Fibroblast of villous mesenchyme (primary cell): ENCODE results near the gene PDIA2. TPM values are rescaled to one million over a fixed set of nuclear protein-coding genes. Genes with fewer than 3 reads are reported as not detected.

ENCODE experiments used
- DNase-seq: peaks from one replicate; pipeline ENCODE4 v3.0.0-alpha.2; 2010; ENCODE audit warnings: low read depth
- H3K4me3 ChIP-seq: 2 replicates; pipeline ENCODE4 v1.5.1; 2011; ENCODE audit warnings: low read depth, mild to moderate bottlenecking, low read length
- total RNA-seq: library from RNA; depleted of rRNA; stranded (reverse); fragments of >200 nt; gene quantifications from 2 replicates; pipeline ENCODE4 v1.2.3, GENCODE V29; 2012
- TF ChIP-seq, protein P1 (sequence below): IDR thresholded peaks from 2 replicates; pipeline ENCODE4 v1.5.1; 2012; ENCODE audit warnings: low read depth, mild to moderate bottlenecking, low read length; ENCODE audit not compliant: insufficient read depth

The PDIA2 gene, protein sequence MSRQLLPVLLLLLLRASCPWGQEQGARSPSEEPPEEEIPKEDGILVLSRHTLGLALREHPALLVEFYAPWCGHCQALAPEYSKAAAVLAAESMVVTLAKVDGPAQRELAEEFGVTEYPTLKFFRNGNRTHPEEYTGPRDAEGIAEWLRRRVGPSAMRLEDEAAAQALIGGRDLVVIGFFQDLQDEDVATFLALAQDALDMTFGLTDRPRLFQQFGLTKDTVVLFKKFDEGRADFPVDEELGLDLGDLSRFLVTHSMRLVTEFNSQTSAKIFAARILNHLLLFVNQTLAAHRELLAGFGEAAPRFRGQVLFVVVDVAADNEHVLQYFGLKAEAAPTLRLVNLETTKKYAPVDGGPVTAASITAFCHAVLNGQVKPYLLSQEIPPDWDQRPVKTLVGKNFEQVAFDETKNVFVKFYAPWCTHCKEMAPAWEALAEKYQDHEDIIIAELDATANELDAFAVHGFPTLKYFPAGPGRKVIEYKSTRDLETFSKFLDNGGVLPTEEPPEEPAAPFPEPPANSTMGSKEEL
- total RNA-seq, result under 0.01 and 0.43 TPM in 2 replicates

DNA sequence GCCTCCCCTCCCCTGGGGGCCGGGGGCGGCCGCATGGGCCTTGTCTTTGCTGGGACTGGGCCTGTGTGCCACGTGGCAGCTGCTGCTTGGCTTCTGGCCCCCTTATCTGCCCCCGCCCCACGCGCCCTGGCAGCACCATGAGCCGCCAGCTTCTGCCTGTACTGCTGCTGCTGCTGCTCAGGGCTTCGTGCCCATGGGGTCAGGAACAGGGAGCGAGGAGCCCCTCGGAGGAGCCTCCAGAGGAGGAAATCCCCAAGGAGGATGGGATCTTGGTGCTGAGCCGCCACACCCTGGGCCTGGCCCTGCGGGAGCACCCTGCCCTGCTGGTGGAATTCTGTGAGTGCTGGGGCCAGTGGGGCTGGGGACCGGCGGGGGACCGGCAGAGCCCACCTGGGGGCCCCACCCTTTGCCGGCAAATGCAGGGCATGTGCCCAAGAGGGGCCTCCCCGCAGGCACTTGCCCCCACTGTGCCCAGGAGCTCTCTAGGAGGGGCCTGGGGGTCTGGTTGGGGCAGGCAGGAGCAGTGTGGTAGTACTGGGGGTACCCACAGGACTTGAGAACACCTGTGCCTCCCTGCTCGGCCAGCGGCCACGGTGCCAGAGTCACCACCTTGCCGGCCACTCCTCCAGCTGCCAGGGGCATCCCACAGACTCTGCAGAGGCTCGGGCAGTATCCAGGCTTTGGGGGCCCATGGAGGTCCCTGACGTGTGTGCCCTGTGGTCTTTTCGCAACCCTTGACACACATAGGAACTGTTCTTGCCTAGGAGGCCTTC lies at the start of gene PDIA2:
Gene PDIA2 (plus strand): TSS at position 132 of the 773 bp plus-strand sequence. CDS start 6 bp downstream, at position 138.
- H3K4me3 ChIP-seq, result no peak within 1 kb of the TSS
- TF ChIP-seq, protein P1, sequence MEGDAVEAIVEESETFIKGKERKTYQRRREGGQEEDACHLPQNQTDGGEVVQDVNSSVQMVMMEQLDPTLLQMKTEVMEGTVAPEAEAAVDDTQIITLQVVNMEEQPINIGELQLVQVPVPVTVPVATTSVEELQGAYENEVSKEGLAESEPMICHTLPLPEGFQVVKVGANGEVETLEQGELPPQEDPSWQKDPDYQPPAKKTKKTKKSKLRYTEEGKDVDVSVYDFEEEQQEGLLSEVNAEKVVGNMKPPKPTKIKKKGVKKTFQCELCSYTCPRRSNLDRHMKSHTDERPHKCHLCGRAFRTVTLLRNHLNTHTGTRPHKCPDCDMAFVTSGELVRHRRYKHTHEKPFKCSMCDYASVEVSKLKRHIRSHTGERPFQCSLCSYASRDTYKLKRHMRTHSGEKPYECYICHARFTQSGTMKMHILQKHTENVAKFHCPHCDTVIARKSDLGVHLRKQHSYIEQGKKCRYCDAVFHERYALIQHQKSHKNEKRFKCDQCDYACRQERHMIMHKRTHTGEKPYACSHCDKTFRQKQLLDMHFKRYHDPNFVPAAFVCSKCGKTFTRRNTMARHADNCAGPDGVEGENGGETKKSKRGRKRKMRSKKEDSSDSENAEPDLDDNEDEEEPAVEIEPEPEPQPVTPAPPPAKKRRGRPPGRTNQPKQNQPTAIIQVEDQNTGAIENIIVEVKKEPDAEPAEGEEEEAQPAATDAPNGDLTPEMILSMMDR, result no peak
- DNase-seq, result no peak

DNA sequence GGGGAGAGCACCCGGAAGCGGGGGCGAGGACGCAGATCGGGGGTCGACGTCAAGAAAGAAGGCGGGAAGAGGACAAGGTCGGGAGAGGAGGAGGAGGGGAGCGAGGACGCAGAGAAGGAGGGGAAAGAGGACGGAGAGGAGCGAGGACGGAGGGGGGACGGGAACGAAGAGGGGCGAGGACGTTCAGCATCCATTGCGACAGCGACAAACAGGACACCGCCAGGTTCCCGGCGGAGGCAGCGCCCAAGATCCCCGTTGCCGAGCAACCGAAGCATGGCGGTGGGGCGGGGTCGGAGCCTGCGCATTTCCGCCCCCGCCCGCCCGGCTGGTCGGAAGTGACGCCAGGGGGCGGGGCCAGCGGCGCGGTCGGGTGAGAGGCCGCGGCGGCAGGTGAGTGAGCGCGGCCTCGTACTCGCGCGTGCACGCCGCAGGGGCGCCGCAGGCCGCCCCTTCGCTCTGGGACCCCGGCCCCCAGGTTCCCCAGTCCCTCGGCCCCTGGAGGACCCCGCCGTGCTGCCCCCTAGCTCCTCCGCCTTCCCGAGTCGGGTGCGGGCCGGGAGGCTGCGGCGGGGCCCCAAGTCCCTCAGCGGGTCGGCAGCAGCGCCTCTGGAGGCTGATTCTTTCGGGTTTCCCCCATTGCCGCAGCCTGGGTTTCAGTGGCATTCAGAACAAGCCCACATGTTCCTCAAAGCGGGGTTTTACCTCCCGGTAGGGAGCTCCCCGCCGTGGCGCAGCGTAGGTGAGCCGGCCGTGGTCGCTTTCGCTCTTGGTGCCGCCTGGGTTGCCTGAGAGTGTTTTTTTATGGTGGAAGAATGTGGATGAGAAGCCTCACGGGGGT lies 48.3 kb upstream of the PDIA2 start, which contains the start of gene FAM234A:
Gene FAM234A (plus strand): TSS at position 354 of the 838 bp plus-strand sequence. CDS start 19,593 bp downstream, outside the sequence.
- H3K4me3 ChIP-seq, result peak within 1 kb of the TSS; percentile 95
- TF ChIP-seq, protein P1, result peak; percentile 32
- DNase-seq, result peak; percentile 90

DNA sequence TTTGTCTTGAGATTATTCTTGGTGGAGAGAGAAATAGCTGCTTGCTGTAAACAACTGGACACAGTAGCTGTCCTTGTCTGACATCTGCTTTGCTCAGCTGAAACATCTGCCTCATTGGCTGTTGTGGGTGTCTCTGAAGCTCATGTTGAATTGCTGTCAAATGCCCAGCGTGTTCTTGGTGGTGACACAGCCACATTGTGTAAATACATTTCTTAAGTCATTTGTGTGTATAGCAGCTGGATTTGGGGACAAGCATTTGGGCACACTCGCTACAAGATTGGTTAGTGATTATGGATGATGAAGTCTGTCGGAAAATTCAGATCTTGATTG lies 43.1 kb upstream of the PDIA2 start:
- TF ChIP-seq, protein P1, result no peak
- no peak overlapping the region for H3K4me3 ChIP-seq
- DNase-seq, result peak; percentile 59

DNA sequence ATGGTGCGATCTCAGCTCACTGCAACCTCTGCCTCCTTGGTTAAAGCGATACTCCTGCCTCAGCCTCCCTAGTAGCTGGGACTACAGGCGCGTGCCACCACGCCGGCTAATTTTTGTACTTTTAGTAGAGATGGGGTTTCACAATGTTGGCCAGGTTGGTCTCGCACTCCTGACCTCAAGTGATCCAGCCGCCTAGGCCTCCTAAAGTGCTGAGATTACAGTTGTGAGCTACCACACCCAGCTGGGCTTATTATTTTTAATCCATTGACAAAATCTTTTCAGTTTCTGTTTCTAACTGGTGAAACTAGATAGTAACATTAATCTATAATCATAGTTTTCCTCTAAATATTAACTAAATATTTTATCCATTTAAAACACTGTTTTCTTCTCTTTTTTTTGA lies 42.4 kb upstream of the PDIA2 start:
- TF ChIP-seq, protein P1, result no peak
- no peak overlapping the region for H3K4me3 ChIP-seq
- DNase-seq, result no peak

DNA sequence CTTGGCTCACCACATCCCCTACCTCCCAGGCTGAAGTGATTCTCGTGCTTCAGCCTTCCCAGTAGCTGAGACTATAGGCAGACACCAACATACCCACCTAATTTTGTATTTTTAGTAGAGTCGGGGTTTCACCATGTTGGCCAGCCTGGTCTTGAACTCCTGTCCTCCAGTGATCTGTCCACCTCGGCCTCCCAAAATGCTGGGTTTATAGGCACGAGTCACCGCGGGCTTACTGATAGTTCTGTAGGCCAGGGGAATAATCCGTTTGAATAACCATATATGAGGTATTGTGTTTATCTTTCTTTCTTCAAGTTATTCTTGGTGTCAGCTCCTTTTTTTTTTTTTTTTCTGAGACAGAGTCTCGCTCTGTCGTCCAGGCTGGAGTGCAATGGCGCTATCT lies 40.7 kb upstream of the PDIA2 start:
- TF ChIP-seq, protein P1, result no peak
- H3K4me3 ChIP-seq, result no peak overlapping the region
- no peak for DNase-seq

DNA sequence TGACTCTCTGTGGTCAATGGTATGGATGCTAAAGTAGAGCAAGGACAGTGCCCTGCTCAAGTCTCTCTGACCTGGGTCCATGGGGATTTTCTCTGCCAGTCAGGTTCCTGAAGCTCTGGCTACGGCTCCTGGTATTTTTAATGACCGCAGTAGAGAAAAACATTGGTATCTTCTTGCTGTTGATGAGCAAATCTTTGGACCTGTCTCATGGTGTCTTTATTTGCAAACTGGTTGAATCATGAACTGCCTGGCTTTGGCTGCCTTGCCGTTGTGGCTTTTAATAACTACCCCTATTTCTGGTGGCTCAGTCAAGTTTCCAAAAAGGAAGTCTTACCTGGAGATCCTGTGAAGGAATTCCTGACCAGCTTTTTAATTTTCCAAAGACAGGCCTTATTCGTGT lies 39.6 kb upstream of the PDIA2 start:
- TF ChIP-seq, protein P1, result no peak
- no peak for DNase-seq
- H3K4me3 ChIP-seq, result no peak overlapping the region
